NCI-H226 (cell line): ENCODE results near the gene YEATS4.
A peak's percentile ranks its signal among the peaks of the same experiment; 100 is the strongest.

Source experiments
- DNase-seq: peaks from one replicate; pipeline ENCODE4 v3.0.0-alpha.2; 2015

Gene YEATS4

GRCh38 chr12:69343357-69343756 is 16.2 kb upstream of the YEATS4 start:
- DNase-seq, result no peak

- no peak for DNase-seq
Observed at GRCh38 chr12:69343885-69344612, 15.5 kb upstream of the YEATS4 start.

GRCh38 chr12:69345077-69345476 is 14.5 kb upstream of the YEATS4 start:
- DNase-seq, result no peak

- no peak for DNase-seq
Observed at GRCh38 chr12:69345742-69346141, 13.8 kb upstream of the YEATS4 start.

- no peak for DNase-seq
Observed at GRCh38 chr12:69348162-69348938, 11.2 kb upstream of the YEATS4 start, which contains the start of gene LYZ. Gene LYZ, plus strand, starts transcription at chr12:69348381. Its CDS starts 28 bp downstream, at chr12:69348409.

GRCh38 chr12:69350002-69350626 is 9.4 kb upstream of the YEATS4 start:
- no peak for DNase-seq

- DNase-seq, result no peak
Observed at GRCh38 chr12:69350777-69351176, 8.8 kb upstream of the YEATS4 start.

- DNase-seq, result no peak
Observed at GRCh38 chr12:69351462-69352236, 7.9 kb upstream of the YEATS4 start.

- DNase-seq, result no peak
Observed at GRCh38 chr12:69352904-69353303, 6.6 kb upstream of the YEATS4 start.

GRCh38 chr12:69354172-69354555 is 5.4 kb upstream of the YEATS4 start:
- no peak for DNase-seq

GRCh38 chr12:69354556-69355187 is 4.9 kb upstream of the YEATS4 start:
- peak; percentile 35 for DNase-seq

GRCh38 chr12:69355363-69356028 is 4.0 kb upstream of the YEATS4 start:
- DNase-seq, result no peak

- DNase-seq, result no peak
Observed at GRCh38 chr12:69360348-69360672, 767 bp downstream of the YEATS4 start.

GRCh38 chr12:69366796-69367195 is 7.3 kb downstream of the YEATS4 start:
- no peak for DNase-seq

- no peak for DNase-seq
Observed at GRCh38 chr12:69368171-69368570, 8.6 kb downstream of the YEATS4 start.

- DNase-seq, result no peak
Observed at GRCh38 chr12:69383074-69383473, 23.5 kb downstream of the YEATS4 start.

GRCh38 chr12:69385038-69385437 is 25.5 kb downstream of the YEATS4 start:
- DNase-seq, result no peak

- no peak for DNase-seq
Observed at GRCh38 chr12:69386921-69387320, 27.4 kb downstream of the YEATS4 start.

- DNase-seq, result peak; percentile 53
Observed at GRCh38 chr12:69388371-69388770, 28.8 kb downstream of the YEATS4 start.

GRCh38 chr12:69389831-69390230 is 30.3 kb downstream of the YEATS4 start:
- peak; percentile 74 for DNase-seq

GRCh38 chr12:69392179-69392928 is 32.8 kb downstream of the YEATS4 start:
- peak; percentile 36 for DNase-seq
